Amygdala (tissue), 56 donors: Measurements from ENCODE around the gene ASXL2.
"Not testable (repeated sequence)": the region's sequence is repeated elsewhere in the genome, so short reads cannot be mapped to it uniquely, and the experiment has no call there.

ENCODE experiments used
- DNase-seq, 56 donors: peaks; one replicate each; lab custom pipeline; 2025; lab: John Stamatoyannopoulos, UW

The ASXL2 gene

GRCh38 chr2:25878361-25879132, at the start of gene ASXL2:
Gene ASXL2 (minus strand): TSS chr2:25878487. CDS start chr2:25878222, 265 bp downstream.
- DNase-seq, result peak; percentile 70 to 98 (median 94)

- DNase-seq, result no peak
Measured at GRCh38 chr2:25926984-25927756, 48.9 kb upstream of the ASXL2 start.

- no peak for DNase-seq
Measured at GRCh38 chr2:25922501-25922900, 44.2 kb upstream of the ASXL2 start.

- DNase-seq, result no peak
Measured at GRCh38 chr2:25920786-25921415, 42.6 kb upstream of the ASXL2 start.

- no peak for DNase-seq
Measured at GRCh38 chr2:25920336-25920735, 42.0 kb upstream of the ASXL2 start.

- no peak for DNase-seq
Measured at GRCh38 chr2:25917832-25918231, 39.5 kb upstream of the ASXL2 start.

- not testable (repeated sequence) for DNase-seq
Measured at GRCh38 chr2:25917411-25917810, 39.1 kb upstream of the ASXL2 start.

GRCh38 chr2:25915944-25916772, 37.9 kb upstream of the ASXL2 start:
- DNase-seq, result peak in 2 of 56 donors; percentile 7 to 8

GRCh38 chr2:25915411-25915810, 37.1 kb upstream of the ASXL2 start:
- DNase-seq, result not testable (repeated sequence)

- DNase-seq, result not testable (repeated sequence)
Measured at GRCh38 chr2:25913696-25913973, 35.3 kb upstream of the ASXL2 start.

GRCh38 chr2:25912851-25913695, 34.8 kb upstream of the ASXL2 start:
- DNase-seq, result no peak

GRCh38 chr2:25909574-25909973, 31.3 kb upstream of the ASXL2 start:
- not testable (repeated sequence) for DNase-seq

- DNase-seq, result no peak
Measured at GRCh38 chr2:25905126-25905525, 26.8 kb upstream of the ASXL2 start.

GRCh38 chr2:25903216-25903776, 25.0 kb upstream of the ASXL2 start:
- no peak for DNase-seq

GRCh38 chr2:25899404-25899970, 21.2 kb upstream of the ASXL2 start:
- DNase-seq, result no peak

- no peak for DNase-seq
Measured at GRCh38 chr2:25897506-25897905, 19.2 kb upstream of the ASXL2 start.

- DNase-seq, result not testable (repeated sequence)
Measured at GRCh38 chr2:25896308-25896707, 18.0 kb upstream of the ASXL2 start.

GRCh38 chr2:25895610-25896009, 17.3 kb upstream of the ASXL2 start:
- no peak for DNase-seq

GRCh38 chr2:25895018-25895417, 16.7 kb upstream of the ASXL2 start:
- DNase-seq, result no peak
